Stimulated activated CD4-positive, alpha-beta T cell treated with anti-CD3 and anti-CD28 coated beads, TNF-alpha, amount 100 ng/mL, for 24 hours (primary cell): ENCODE results near the gene SEPTIN12.

Source experiments
- DNase-seq, 3 experiments: peaks; one replicate each; pipeline ENCODE4 v3.0.0-alpha.2; 2020; ENCODE audit warnings: low read depth in 3 of 3

Gene SEPTIN12

GRCh38 chr16:4802659-4803287 is 14.6 kb upstream of the SEPTIN12 start:
- peak; percentile 75 to 87 (median 79) for DNase-seq

DNA sequence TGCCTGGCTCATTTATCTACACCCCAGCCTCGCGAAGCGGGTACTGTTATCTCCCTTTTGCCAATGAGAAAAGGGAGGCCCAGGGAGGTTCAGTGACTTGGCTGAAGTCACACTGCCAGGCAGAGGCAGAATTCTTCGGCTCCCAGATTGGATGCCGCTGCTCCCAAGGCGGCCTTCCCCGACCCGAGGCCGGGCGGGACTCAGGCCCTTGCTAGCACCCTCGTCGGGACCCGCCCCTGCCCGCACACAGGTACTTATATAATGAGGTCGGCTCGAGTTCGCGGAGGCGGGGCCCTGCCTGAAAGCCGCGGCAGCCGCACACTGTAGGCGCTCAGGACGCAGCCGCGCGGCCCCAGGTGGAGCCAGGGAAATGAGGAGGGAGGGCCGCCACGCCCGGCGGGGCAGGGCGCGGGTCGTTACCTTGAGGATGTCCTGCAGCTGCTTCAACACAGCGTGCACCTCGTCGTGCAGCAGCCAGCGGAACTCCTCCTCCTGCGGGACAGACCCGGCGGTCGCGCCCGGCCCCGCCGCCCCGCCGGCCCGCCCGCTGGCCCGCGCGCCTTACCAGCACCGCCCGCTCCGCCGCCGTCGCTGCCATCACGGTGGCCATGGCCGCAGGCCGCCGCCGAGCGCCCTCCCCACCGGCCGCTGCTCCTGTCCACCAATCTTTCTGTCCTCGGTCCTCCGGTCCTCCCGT is 14.0 kb upstream of the SEPTIN12 start, which contains the start of gene ROGDI:
ROGDI (minus strand) TSS at position 672 of the 697 bp plus-strand sequence; CDS start at position 610, 62 bp downstream.
- DNase-seq, result peak; percentile 39 to 75 (median 50)

DNA sequence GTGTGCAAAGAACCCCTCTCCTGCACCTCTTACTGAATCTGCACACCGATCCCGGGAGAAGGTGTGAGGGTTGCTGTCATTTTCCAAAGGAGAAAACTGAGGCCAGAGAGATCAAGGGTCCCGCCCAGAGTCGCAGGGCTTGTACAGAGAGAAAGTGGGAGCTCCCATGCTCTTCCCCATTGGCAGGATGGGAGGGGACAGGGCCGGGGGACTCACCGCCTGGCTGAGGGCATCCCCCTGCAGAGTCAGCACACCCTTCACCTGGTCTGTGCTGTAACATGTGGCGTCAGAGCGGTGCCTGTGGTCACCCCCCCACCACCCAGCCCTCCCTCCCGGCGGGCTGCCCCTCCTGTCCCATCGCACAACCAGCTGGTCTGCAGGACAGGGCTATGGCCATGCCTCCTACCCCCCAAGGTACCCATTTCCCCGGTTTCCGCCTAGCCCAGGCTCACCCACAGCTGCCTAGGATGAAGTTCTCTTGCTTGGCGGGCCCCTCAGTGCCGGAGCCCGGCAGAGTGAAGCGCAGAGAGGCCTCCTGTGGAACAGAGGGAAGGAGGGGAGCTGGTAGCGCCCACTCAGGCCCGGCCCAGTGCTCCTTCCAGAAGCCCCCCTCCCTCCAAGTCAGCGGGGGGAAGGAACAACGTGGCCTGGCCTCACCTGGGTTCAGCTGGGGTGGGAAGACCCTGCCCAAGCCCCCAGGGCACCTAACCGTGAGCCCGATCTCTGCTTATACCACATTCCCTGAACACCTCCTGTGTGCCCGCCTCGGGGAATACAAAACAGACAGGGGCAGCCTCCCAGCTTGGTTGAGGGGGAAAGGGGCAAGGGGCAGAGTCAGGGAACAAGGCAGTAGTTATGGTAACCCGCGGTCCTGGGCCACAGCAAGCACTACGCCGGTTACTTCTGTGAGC is 13.2 kb upstream of the SEPTIN12 start:
- peak in 1 of 3 experiments; percentile 3 for DNase-seq

GRCh38 chr16:4800290-4801041 is 12.3 kb upstream of the SEPTIN12 start:
- no peak for DNase-seq

- DNase-seq, result no peak
These were observed 11.2 kb upstream of the SEPTIN12 start for GRCh38 chr16:4799171-4799855.

GRCh38 chr16:4798456-4798855 is 10.3 kb upstream of the SEPTIN12 start:
- no peak for DNase-seq

DNA sequence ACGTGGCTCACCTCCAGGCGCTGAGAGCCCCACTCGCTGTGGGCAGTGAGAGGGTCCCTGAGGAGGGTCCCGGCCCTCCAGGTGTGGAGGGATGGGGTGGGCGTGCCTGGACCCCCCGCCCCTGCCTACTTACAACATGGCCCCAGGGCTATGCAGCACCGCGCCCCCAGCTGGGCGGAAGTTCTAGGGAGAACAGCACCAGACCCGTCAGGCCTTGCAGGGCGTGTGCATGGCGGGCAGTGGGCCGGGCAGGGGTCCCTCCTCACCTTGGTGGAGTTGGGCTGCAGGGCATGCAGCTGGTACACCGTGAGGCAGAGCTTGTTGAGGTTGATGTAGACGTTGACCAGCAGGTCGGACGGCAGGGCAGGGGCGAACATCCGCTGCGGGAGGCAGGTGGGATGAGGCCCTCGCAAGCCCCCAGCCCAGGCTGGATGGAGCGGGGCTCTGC is 9.7 kb upstream of the SEPTIN12 start:
- DNase-seq, result no peak

GRCh38 chr16:4796982-4797804 is 9.0 kb upstream of the SEPTIN12 start:
- no peak for DNase-seq

- no peak for DNase-seq
These were observed 7.9 kb upstream of the SEPTIN12 start for GRCh38 chr16:4795828-4796572.

DNA sequence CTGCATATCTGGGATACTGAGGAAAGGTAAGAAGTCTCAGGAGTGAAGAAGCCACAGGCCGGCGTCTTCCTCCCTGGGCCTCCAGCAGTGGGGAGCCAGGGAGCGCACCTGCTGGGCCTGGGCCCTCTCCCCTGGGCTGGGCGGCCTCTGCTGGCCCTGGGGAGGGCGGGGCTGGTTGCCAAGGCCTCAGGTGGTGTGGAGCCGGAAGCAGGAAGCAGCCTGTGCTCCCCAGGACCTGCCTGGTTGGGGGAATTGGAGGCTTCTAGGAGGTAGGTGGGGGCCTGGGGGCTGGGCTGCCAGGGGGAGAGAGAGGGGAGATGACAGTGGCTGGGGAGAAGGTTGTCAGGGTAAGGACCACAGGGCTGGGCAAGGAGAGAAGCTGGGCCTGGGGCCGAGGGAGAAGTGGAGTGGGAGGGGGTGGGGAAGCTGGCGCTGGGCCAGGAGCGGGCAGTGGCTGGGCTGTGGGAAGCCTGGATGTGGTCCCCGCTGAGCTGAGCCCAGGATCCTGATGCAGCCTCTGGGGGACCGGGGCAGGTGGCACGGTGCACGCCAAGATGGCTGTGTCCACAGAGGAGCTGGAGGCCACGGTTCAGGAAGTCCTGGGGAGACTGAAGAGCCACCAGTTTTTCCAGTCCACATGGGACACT is 7.2 kb upstream of the SEPTIN12 start, which contains the start of gene SMIM22:
SMIM22 (plus strand) TSS at position 189 of the 647 bp plus-strand sequence; CDS start at position 555, 366 bp downstream.
- DNase-seq, result no peak

DNA sequence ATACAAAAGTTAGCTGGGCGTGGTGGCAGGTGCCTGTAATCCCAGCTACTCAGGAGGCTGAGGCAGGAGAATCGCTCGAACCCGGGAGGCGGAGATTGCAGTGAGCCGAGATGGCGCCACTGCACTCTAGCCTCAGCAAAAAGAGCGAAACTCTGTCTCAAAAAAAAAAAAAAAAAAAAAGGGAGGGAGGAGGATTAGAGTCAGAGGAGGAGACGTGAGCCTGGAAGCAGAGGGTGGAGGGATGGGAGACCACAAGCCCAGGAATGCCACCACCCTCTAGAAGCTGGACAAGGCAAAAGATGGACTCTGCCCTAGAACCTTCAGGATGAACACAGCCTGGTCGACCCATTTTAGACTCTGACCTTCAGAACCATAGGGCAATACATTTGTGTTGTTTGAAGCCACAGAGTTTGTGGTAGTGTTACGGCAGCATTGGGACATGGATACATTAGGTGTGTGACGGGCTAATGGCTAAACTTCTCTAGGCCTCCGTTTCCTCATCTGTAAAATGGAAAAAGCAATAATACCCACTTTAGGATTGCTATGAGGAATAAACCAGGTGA is 4.9 kb upstream of the SEPTIN12 start:
- DNase-seq, result no peak

DNA sequence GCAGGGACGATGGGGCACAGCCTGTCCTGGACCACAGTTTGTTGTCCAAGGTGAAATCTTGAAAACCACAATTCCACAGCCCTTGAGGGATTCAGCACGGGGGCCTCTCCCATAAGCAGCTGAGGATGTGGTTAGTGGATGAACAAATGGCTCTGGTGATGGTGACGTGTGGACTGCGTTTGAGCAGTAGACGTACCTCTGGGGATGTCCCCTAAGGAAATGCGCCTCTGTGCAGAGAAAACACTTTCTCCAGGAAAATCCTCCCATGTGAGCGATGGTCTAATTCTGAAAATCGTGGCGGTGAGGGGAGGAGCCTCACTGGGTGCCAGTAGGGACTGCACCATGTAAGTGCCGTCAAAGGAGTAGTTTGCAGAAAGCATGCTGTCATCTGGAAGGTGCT is 2.7 kb upstream of the SEPTIN12 start:
- DNase-seq, result no peak

GRCh38 chr16:4790261-4790660 is 2.1 kb upstream of the SEPTIN12 start:
- no peak for DNase-seq

DNA sequence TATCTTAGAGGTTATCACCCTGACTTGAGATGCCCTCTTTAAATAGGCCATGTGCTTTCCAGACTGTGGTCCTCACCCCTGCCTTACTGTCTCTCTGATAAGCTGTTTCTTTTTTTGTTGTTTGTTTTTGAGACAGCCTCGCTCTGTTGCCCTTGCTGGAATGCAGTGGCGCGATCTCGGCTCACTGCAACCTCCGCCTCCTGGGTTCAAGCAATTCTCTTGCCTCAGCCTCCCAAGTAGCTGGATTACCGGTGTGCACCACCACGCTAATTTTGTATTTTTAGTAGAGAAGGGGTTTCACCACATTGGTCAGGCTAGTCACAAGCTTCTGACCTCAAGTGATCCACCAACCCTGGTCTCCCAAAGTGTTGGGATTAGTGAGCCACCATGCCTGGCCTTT is 765 bp upstream of the SEPTIN12 start:
- no peak for DNase-seq

GRCh38 chr16:4788489-4788889 is 344 bp upstream of the SEPTIN12 start:
- DNase-seq, result no peak

DNA sequence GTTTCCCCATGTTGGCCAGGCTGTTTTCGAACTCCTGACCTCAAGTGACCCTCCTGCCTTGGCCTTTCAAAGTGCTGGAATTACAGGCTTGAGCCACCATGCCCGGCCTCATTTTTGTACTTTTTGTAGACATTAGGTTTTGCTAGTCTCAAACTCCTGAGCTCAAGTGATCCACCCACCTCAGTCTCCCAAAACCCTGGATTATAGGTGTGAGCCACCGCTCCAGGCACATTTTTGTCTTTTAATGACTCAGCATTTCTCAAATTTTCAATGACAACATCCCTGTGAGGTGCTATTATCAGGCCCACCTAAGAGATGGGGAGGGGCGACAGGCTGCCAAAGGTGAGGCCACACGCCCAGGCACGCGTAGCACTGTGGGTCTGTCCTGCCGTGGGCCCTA is 1.1 kb downstream of the SEPTIN12 start:
- DNase-seq, result no peak

DNA sequence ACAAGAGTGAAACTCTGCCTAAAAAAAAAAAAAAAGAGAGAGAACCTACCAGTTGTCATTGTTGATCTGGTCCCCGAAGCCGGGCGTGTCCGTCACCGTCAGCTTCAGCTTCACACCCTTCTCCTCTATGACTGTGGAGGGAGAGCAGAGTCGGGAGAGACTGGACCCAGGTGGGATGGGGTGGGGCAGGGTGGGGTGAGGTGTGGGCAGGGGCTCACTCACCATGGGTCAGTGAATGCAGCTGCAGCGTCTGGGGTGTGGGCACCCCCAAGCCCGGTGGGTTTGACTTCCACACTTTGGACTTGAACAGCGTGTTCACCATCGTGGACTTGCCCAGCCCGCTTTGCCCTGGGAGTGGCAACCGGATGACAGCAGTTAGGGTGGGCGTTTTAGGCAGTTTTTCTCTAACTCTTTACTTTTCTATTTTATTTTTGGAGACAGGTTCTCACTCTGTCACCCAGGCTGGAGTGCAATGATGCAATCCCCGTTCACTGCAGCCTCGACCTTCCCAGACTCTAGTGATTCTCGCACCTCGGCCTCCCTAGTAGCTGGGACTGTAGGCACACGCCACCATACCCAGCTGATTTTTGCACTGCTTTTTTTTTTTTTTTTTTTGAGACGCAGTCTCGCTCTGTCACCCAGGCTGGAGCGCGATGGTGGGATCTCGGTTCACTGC is 2.2 kb downstream of the SEPTIN12 start:
- DNase-seq, result no peak
